ENCODE data around the gene BPGM. TPM values are rescaled to one million over a fixed set of nuclear protein-coding genes. Genes with fewer than 3 reads are reported as not detected.
A peak's percentile ranks its signal among the peaks of the same experiment; 100 is the strongest.

BPGM gene
- total and polyA plus RNA-seq, 7 donors = 9.0 to 22.8 (median 14.8) TPM

GRCh38 chr7:134718211-134718875, 71.7 kb downstream of the BPGM start:
- H3K27ac ChIP-seq = peak overlapping the region in 2 of 4 donors; percentile 77 to 87
- TF ChIP-seq EP300 (IDR thresholded peaks at IDR 0.05) (no peak), POLR2AphosphoS5 (IDR thresholded peaks at IDR 0.05) (no peak), CTCF (IDR thresholded peaks at IDR 0.05) (no peak)
- no peak for DNase-seq
- no peak overlapping the region for H3K4me3 ChIP-seq
- WGBS, 2 donors = 28 to 67% methylated on average over 2 of the region's 2 CpGs
- H3K9me3 ChIP-seq = no peaks in the 10 kb centered on the region
- no peaks in the 10 kb centered on the region for H3K27me3 ChIP-seq
- H3K36me3 ChIP-seq = no peaks in the 10 kb centered on the region
- H3K4me1 ChIP-seq = peaks cover 0 to 56% (median 45%) of the 10 kb centered on the region in 4 donors
- intact Hi-C loops (cut with DNase I) = no loop called here

- DNase-seq = no peak
- Histone ChIP-seq H3K36me3 (no peaks in the 10 kb centered on the region), H3K27ac (peak overlapping the region; percentile 42 to 87 (median 78)), H3K27me3 (no peaks in the 10 kb centered on the region), H3K4me3 (no peak overlapping the region), H3K9me3 (no peaks in the 10 kb centered on the region), H3K4me1 (peaks cover 0 to 71% (median 59%) of the 10 kb centered on the region in 4 donors)
- TF ChIP-seq POLR2A (IDR thresholded peaks at IDR 0.05) (no peak), POLR2AphosphoS5 (IDR thresholded peaks at IDR 0.05) (peak; percentile 19 to 82 (median 70)), EP300 (IDR thresholded peaks at IDR 0.05) (peak; percentile 72 to 98 (median 88))
- WGBS, 2 donors = 38 to 44% methylated on average over 5 of the region's 5 CpGs
- intact Hi-C loops (cut with DNase I) = loop anchor here (5.0 kb wide), 1 partner anchor 57 kb away; the partner anchor contains the start of gene CALD1
These were observed 73.7 kb downstream of the BPGM start for GRCh38 chr7:134720091-134720935.

- TF ChIP-seq CTCF (IDR thresholded peaks at IDR 0.05) (no peak), POLR2A (IDR thresholded peaks at IDR 0.05) (no peak), POLR2AphosphoS5 (IDR thresholded peaks at IDR 0.05) (no peak), EP300 (IDR thresholded peaks at IDR 0.05) (no peak)
These were observed 74.5 kb downstream of the BPGM start for GRCh38 chr7:134721171-134721570.

GRCh38 chr7:134722786-134723322, 76.2 kb downstream of the BPGM start:
- no peaks in the 10 kb centered on the region for H3K27me3 ChIP-seq

More at GRCh38 chr7:134721171-134721570, 74.5 kb downstream of the BPGM start:
- H3K27ac ChIP-seq = peak overlapping the region; percentile 42 to 87 (median 78)
- 63 to 78% methylated on average over 2 of the region's 2 CpGs for WGBS, 2 donors
- peaks cover 0 to 63% (median 56%) of the 10 kb centered on the region in 4 donors for H3K4me1 ChIP-seq
- no peaks in the 10 kb centered on the region for H3K27me3 ChIP-seq
- no peaks in the 10 kb centered on the region for H3K9me3 ChIP-seq
- intact Hi-C loops (cut with DNase I) = loop anchor here (5.0 kb wide), 1 partner anchor 56 kb away; the partner anchor contains the start of gene CALD1
- DNase-seq = peak; percentile 68
- no peak overlapping the region for H3K4me3 ChIP-seq
- no peaks in the 10 kb centered on the region for H3K36me3 ChIP-seq

More at GRCh38 chr7:134722786-134723322, 76.2 kb downstream of the BPGM start:
- Histone ChIP-seq H3K27ac (peak overlapping the region; percentile 72 to 87 (median 78)), H3K36me3 (no peaks in the 10 kb centered on the region), H3K9me3 (no peaks in the 10 kb centered on the region), H3K4me3 (no peak overlapping the region), H3K4me1 (peaks cover 0 to 68% (median 58%) of the 10 kb centered on the region in 4 donors)
- peak; percentile 66 for DNase-seq
- TF ChIP-seq POLR2AphosphoS5 (IDR thresholded peaks at IDR 0.05) (no peak), EP300 (IDR thresholded peaks at IDR 0.05) (no peak), POLR2A (IDR thresholded peaks at IDR 0.05) (no peak), CTCF (IDR thresholded peaks at IDR 0.05) (no peak)
- intact Hi-C loops (cut with DNase I) = loop anchor here (5.0 kb wide), 1 partner anchor 54 kb away; the partner anchor contains the start of gene CALD1
- WGBS, 2 donors = 79 to 81% methylated on average over 4 of the region's 4 CpGs
